Liver (tissue), 9 donors: ENCODE data around the gene TMF1. TPM values are rescaled to one million over a fixed set of nuclear protein-coding genes. Genes with fewer than 3 reads are reported as not detected.

Experiments used
- DNase-seq: peaks from one replicate; pipeline ENCODE4 v3.0.0-alpha.2; 2017; ENCODE audit warnings: low spot score
- H3K27ac ChIP-seq, 2 donors: one replicate each; pipeline ENCODE4 v1.7.0; 2013; ENCODE audit warnings: inconsistent platforms in 2 of 2, low read length in 2 of 2, control low read depth in 1 of 2, low read depth in 1 of 2, mild to moderate bottlenecking in 1 of 2
- H3K27me3 ChIP-seq, 4 donors: one replicate each; pipeline versions ENCODE4 v1.6.1 to v1.7.0; 2013; ENCODE audit warnings: low read length in 3 of 4, inconsistent platforms in 1 of 4, mild to moderate bottlenecking in 1 of 4, moderate library complexity in 1 of 4; ENCODE audit not compliant: control insufficient read depth in 4 of 4, insufficient read depth in 4 of 4
- H3K36me3 ChIP-seq, 4 donors: one replicate each; pipeline versions ENCODE4 v1.6.1 to v1.7.0; 2013; ENCODE audit warnings: low read length in 3 of 4, mild to moderate bottlenecking in 3 of 4, low read depth in 1 of 4, moderate library complexity in 1 of 4; ENCODE audit not compliant: control insufficient read depth in 4 of 4, insufficient read depth in 3 of 4
- H3K4me1 ChIP-seq, 4 donors: one replicate each; pipeline versions ENCODE4 v1.6.1 to v1.7.0; 2013; ENCODE audit warnings: low read length in 3 of 4, mild to moderate bottlenecking in 3 of 4, moderate library complexity in 1 of 4; ENCODE audit not compliant: control insufficient read depth in 4 of 4, insufficient read depth in 4 of 4
- H3K4me3 ChIP-seq, 3 donors: one replicate each; pipeline versions ENCODE4 v1.6.1 to v1.7.0; 2013; ENCODE audit warnings: low read length in 3 of 3, control low read depth in 1 of 3, low read depth in 1 of 3, mild to moderate bottlenecking in 1 of 3
- H3K9ac ChIP-seq, 2 donors: one replicate each; pipeline ENCODE4 v1.7.0; 2013; ENCODE audit warnings: low read length in 2 of 2, mild to moderate bottlenecking in 2 of 2, moderate library complexity in 2 of 2, control low read depth in 1 of 2, low read depth in 1 of 2
- H3K9me3 ChIP-seq, 4 donors: one replicate each; pipeline versions ENCODE4 v1.6.1 to v1.7.0; 2013; ENCODE audit warnings: low read length in 3 of 4; ENCODE audit not compliant: control insufficient read depth in 4 of 4
- EGR1 ChIP-seq, 2 donors: IDR thresholded peaks; 2 replicates each; pipeline ENCODE4 v1.6.1; 2016 to 2018; ENCODE audit warnings: antibody characterized with exemption in 2 of 2, low read depth in 2 of 2
- FOXA2 ChIP-seq: IDR thresholded peaks from 2 replicates; pipeline ENCODE4 v1.6.1; 2016; ENCODE audit warnings: antibody characterized with exemption
- GABPA ChIP-seq, 2 donors: IDR thresholded peaks in 1 of 2; conservative IDR thresholded peaks in 1 of 2; 2 replicates each; pipeline ENCODE4 v1.6.1; 2016; ENCODE audit warnings: antibody characterized with exemption in 2 of 2, mild to moderate bottlenecking in 1 of 2, moderate library complexity in 1 of 2
- HNF4A ChIP-seq, 2 donors: conservative IDR thresholded peaks; 2 replicates each; pipeline ENCODE4 v1.6.1; 2016; ENCODE audit warnings: antibody characterized with exemption in 2 of 2, mild to moderate bottlenecking in 2 of 2
- HNF4G ChIP-seq: IDR thresholded peaks from 2 replicates; pipeline ENCODE4 v1.6.1; 2016; ENCODE audit warnings: antibody characterized with exemption
- JUND ChIP-seq, 2 donors: IDR thresholded peaks; 2 replicates each; pipeline ENCODE4 v1.6.1; 2016; ENCODE audit warnings: antibody characterized with exemption in 2 of 2
- RAD21 ChIP-seq, 2 donors: IDR thresholded peaks; 2 replicates each; pipeline ENCODE4 v1.6.1; 2016; ENCODE audit warnings: antibody characterized with exemption in 2 of 2, mild to moderate bottlenecking in 2 of 2
- SP1 ChIP-seq: IDR thresholded peaks from 2 replicates; pipeline ENCODE4 v1.6.1; 2018; ENCODE audit warnings: antibody characterized with exemption, mild to moderate bottlenecking
- YY1 ChIP-seq: IDR thresholded peaks from 2 replicates; pipeline ENCODE4 v1.6.1; 2016; ENCODE audit warnings: antibody characterized with exemption, mild to moderate bottlenecking
- WGBS: extraction: QIAGEN DNeasy Blood & Tissue Kit; methylation state at CpG from one replicate; pipeline ENCODE4 v1.1.7; 2013; 5-methylcytosine and 5-hydroxymethylcytosine counted together
- polyA plus RNA-seq, 2 donors: library from polyadenylated mRNA; stranded (reverse) in 1 of 2; unstranded in 1 of 2; fragments of 200-250 nt in 1 of 2; fragments of >200 nt in 1 of 2; fragmentation: Nextera tagmentation in 1 of 2; extraction: Ambion mirVana in 1 of 2; gene quantifications; one replicate each; pipeline versions ENCODE4 v1.2.1 to v1.2.3, GENCODE V29; 2013 to 2015
- total RNA-seq, 2 donors: library from RNA; depleted of rRNA; stranded (reverse); fragments of >200 nt; gene quantifications; one replicate each; pipeline ENCODE4 v1.2.3, GENCODE V29; 2014
- TF ChIP-seq, protein P1 (sequence below): IDR thresholded peaks from 2 replicates; pipeline ENCODE4 v1.6.1; 2016; ENCODE audit warnings: antibody characterized with exemption
- TF ChIP-seq, protein P2 (sequence below): IDR thresholded peaks from 2 replicates; pipeline ENCODE4 v1.6.1; 2016; ENCODE audit warnings: antibody characterized with exemption
- TF ChIP-seq, protein P3 (sequence below): IDR thresholded peaks from 2 replicates; pipeline ENCODE4 v1.6.1; 2016; ENCODE audit warnings: antibody characterized with exemption, mild to moderate bottlenecking
- donor health status: healthy.
- donor health status: healthy.
- donor health status: healthy.
- donor health status: healthy.
- donor health status: healthy.

Gene TMF1
- total and polyA plus RNA-seq, 4 donors, result 5.5 to 19.4 (median 8.6) TPM

DNA sequence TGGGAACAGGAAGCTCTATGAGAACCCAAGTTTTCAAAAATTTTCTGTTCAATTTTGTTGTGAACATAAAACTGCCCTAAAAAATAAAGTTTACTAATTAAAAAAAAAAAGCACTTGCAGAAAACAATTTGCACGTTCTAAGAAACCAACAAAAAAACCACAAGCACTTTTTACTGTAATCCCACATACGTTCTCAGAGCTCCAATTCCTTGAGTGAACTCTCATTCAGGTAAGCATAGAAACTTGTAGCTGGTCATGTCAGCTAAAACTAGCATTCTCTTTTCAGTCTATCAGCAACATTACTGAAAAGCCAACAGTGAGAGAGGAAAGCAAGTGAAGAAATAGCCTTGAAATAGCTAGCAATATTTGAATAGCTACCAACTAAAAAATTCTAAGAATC is 11.5 kb upstream of the TMF1 start (continued):
- TF ChIP-seq, protein P1, sequence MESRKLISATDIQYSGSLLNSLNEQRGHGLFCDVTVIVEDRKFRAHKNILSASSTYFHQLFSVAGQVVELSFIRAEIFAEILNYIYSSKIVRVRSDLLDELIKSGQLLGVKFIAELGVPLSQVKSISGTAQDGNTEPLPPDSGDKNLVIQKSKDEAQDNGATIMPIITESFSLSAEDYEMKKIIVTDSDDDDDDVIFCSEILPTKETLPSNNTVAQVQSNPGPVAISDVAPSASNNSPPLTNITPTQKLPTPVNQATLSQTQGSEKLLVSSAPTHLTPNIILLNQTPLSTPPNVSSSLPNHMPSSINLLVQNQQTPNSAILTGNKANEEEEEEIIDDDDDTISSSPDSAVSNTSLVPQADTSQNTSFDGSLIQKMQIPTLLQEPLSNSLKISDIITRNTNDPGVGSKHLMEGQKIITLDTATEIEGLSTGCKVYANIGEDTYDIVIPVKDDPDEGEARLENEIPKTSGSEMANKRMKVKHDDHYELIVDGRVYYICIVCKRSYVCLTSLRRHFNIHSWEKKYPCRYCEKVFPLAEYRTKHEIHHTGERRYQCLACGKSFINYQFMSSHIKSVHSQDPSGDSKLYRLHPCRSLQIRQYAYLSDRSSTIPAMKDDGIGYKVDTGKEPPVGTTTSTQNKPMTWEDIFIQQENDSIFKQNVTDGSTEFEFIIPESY, result no peak
- TF ChIP-seq, protein P2, sequence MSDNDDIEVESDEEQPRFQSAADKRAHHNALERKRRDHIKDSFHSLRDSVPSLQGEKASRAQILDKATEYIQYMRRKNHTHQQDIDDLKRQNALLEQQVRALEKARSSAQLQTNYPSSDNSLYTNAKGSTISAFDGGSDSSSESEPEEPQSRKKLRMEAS, result no peak
- TF ChIP-seq RAD21 (IDR thresholded peaks at IDR 0.05), result no peak
- TF ChIP-seq SP1, result no peak

DNA sequence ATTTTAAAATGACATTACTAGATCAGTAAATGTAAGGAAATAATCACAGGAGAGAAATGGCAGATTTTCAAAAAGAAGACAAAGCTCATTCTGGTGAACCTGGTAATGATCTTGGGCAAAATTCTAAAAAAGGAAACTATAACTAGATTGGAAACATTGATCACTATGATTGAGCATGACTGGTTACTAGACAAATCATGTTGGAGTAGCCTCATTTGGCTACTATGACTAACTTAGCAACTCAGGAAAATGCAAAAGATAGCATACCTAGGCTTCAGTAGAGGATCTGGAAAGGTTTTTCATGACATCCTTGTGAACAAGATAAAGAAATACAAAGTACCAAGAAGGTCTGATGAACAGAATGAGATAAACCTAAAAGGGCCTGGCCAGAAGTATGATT is 7.6 kb upstream of the TMF1 start:
- peaks cover 3 to 55% (median 33%) of the 10 kb centered on the region in 4 donors for H3K36me3 ChIP-seq
- no peak for DNase-seq
- no peaks in the 10 kb centered on the region for H3K27me3 ChIP-seq
- no peak overlapping the region for H3K4me3 ChIP-seq
- TF ChIP-seq RAD21 (IDR thresholded peaks at IDR 0.05) (no peak), YY1 (no peak)
- H3K9me3 ChIP-seq, result no peaks in the 10 kb centered on the region
- no peaks in the 10 kb centered on the region for H3K4me1 ChIP-seq
- no peak overlapping the region for H3K27ac ChIP-seq
- H3K9ac ChIP-seq, result no peak overlapping the region

DNA sequence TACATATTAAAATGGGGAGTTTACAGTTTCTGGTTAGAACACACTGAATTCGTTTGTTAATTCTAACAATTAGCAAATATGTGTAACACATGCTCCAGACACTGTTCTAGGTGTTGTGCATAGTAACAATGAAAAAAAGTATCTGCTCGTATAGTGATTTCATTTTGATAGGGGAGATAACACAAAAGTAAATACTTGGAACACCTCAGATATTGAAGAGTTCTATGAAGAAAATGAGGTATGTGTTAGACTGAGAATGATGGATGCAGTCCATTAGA is 6.8 kb upstream of the TMF1 start:
- H3K27me3 ChIP-seq, result no peaks in the 10 kb centered on the region
- TF ChIP-seq GABPA (IDR thresholded peaks at IDR 0.05 in 1 of 2, conservative IDR thresholded peaks at IDR 0.05 in 1 of 2) (no peak), HNF4A (conservative IDR thresholded peaks at IDR 0.05) (no peak), JUND (IDR thresholded peaks at IDR 0.05) (no peak), HNF4G (no peak), SP1 (no peak)
- no peaks in the 10 kb centered on the region for H3K4me1 ChIP-seq
- H3K9me3 ChIP-seq, result no peaks in the 10 kb centered on the region
- H3K9ac ChIP-seq, result no peak overlapping the region
- no peak overlapping the region for H3K4me3 ChIP-seq
- no peak overlapping the region for H3K27ac ChIP-seq
- H3K36me3 ChIP-seq, result peaks cover 5 to 56% (median 33%) of the 10 kb centered on the region in 4 donors
- DNase-seq, result no peak
- 93% methylated on average over 2 of the region's 2 CpGs for WGBS

DNA sequence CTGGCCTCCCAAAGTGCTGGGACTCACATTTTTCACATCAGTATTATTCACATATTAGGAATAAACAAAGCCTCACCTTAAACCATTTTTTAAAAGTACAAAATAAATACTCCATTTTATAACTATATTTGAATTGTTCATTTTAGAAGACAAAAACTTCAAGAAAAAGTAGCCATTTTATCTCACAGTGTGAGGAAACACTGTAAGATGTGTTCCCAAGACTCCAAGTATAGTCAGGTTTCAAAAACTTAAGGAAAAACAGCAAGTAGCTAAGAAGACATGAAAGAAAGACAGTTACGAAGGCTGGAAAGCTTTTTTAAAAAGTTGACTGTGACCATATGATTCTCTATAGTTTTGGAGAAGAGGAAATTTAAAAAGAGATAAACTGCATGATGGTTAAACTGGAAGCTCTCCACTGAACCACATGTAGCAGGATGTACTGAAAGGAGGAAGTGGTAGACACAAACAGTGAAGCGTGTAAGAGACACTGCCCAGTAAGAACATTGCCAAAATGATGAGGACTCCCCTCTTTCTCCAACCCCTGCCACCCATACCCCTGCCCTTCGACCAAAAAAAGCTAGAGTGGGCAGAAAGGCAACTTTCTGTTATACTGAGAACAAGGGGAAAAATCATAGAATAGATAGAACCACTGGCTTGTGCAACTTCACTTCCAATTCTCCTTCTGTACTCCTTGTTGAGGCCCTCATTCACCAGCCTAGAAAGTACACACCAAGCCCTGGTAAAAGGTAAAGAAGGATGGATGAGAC is 6.2 kb upstream of the TMF1 start:
- H3K36me3 ChIP-seq, result peaks cover 5 to 52% (median 33%) of the 10 kb centered on the region in 4 donors
- no peaks in the 10 kb centered on the region for H3K9me3 ChIP-seq
- H3K27me3 ChIP-seq, result no peaks in the 10 kb centered on the region
- no peak overlapping the region for H3K27ac ChIP-seq
- WGBS, result 81% methylated on average over 3 of the region's 3 CpGs
- no peak for DNase-seq
- no peak overlapping the region for H3K4me3 ChIP-seq
- H3K9ac ChIP-seq, result no peak overlapping the region
- TF ChIP-seq, protein P3, sequence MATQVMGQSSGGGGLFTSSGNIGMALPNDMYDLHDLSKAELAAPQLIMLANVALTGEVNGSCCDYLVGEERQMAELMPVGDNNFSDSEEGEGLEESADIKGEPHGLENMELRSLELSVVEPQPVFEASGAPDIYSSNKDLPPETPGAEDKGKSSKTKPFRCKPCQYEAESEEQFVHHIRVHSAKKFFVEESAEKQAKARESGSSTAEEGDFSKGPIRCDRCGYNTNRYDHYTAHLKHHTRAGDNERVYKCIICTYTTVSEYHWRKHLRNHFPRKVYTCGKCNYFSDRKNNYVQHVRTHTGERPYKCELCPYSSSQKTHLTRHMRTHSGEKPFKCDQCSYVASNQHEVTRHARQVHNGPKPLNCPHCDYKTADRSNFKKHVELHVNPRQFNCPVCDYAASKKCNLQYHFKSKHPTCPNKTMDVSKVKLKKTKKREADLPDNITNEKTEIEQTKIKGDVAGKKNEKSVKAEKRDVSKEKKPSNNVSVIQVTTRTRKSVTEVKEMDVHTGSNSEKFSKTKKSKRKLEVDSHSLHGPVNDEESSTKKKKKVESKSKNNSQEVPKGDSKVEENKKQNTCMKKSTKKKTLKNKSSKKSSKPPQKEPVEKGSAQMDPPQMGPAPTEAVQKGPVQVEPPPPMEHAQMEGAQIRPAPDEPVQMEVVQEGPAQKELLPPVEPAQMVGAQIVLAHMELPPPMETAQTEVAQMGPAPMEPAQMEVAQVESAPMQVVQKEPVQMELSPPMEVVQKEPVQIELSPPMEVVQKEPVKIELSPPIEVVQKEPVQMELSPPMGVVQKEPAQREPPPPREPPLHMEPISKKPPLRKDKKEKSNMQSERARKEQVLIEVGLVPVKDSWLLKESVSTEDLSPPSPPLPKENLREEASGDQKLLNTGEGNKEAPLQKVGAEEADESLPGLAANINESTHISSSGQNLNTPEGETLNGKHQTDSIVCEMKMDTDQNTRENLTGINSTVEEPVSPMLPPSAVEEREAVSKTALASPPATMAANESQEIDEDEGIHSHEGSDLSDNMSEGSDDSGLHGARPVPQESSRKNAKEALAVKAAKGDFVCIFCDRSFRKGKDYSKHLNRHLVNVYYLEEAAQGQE, result no peak
- TF ChIP-seq, protein P2, result no peak
- no peak for TF ChIP-seq HNF4A (conservative IDR thresholded peaks at IDR 0.05)
- no peak for TF ChIP-seq EGR1 (IDR thresholded peaks at IDR 0.05; ENCODE audit: low read depth in 2 of 2)
- no peak for TF ChIP-seq FOXA2
- no peaks in the 10 kb centered on the region for H3K4me1 ChIP-seq
